ENCODE measurements around the gene CACHD1.
A peak's percentile ranks its signal among the peaks of the same experiment; 100 is the strongest.

The CACHD1 gene

GRCh38 chr1:64555947-64556346, 86.0 kb downstream of the CACHD1 start:
- no peak for DNase-seq

- DNase-seq = no peak
These were observed 92.1 kb downstream of the CACHD1 start for GRCh38 chr1:64561993-64562392.

GRCh38 chr1:64563958-64564565, 94.1 kb downstream of the CACHD1 start:
- no peak for DNase-seq

- no peak for DNase-seq
These were observed 95.0 kb downstream of the CACHD1 start for GRCh38 chr1:64564891-64565290.

GRCh38 chr1:64567426-64568170, 97.7 kb downstream of the CACHD1 start:
- DNase-seq = no peak

GRCh38 chr1:64568171-64568450, 98.2 kb downstream of the CACHD1 start:
- DNase-seq = no peak

GRCh38 chr1:64569411-64569810, 99.5 kb downstream of the CACHD1 start:
- DNase-seq = no peak

- no peak for DNase-seq
These were observed 100.4 kb downstream of the CACHD1 start for GRCh38 chr1:64570267-64570855.

- no peak for DNase-seq
These were observed 102.4 kb downstream of the CACHD1 start for GRCh38 chr1:64572222-64572900.

- peak; percentile 10 for DNase-seq
These were observed 104.4 kb downstream of the CACHD1 start for GRCh38 chr1:64574301-64574700.

GRCh38 chr1:64575881-64576676, 106.2 kb downstream of the CACHD1 start:
- DNase-seq = no peak

GRCh38 chr1:64578270-64578973, 108.5 kb downstream of the CACHD1 start:
- DNase-seq = no peak

- DNase-seq = no peak
These were observed 109.8 kb downstream of the CACHD1 start for GRCh38 chr1:64579767-64580166.

- DNase-seq = no peak
These were observed 111.4 kb downstream of the CACHD1 start for GRCh38 chr1:64581135-64581842.

- DNase-seq = no peak
These were observed 111.9 kb downstream of the CACHD1 start for GRCh38 chr1:64581843-64582185.

- DNase-seq = no peak
These were observed 114.5 kb downstream of the CACHD1 start for GRCh38 chr1:64584479-64584878.

- DNase-seq = no peak
These were observed 118.9 kb downstream of the CACHD1 start for GRCh38 chr1:64588876-64589275.

GRCh38 chr1:64590316-64590715, 120.4 kb downstream of the CACHD1 start:
- no peak for DNase-seq

- DNase-seq = no peak
These were observed 124.5 kb downstream of the CACHD1 start for GRCh38 chr1:64594446-64594845.

- DNase-seq = no peak
These were observed 126.1 kb downstream of the CACHD1 start for GRCh38 chr1:64595871-64596515.

- DNase-seq = no peak
These were observed 127.2 kb downstream of the CACHD1 start for GRCh38 chr1:64597113-64597512.
